ENCODE data around the gene KBTBD4. TPM values are rescaled to one million over a fixed set of nuclear protein-coding genes. Genes with fewer than 3 reads are reported as not detected.

The KBTBD4 gene
- total and polyA plus RNA-seq, 2 of the 13 experiments (the other 11 are each of a cell fraction or from before 2014, with no cell fraction given), result 8.5 to 12.8 TPM

DNA sequence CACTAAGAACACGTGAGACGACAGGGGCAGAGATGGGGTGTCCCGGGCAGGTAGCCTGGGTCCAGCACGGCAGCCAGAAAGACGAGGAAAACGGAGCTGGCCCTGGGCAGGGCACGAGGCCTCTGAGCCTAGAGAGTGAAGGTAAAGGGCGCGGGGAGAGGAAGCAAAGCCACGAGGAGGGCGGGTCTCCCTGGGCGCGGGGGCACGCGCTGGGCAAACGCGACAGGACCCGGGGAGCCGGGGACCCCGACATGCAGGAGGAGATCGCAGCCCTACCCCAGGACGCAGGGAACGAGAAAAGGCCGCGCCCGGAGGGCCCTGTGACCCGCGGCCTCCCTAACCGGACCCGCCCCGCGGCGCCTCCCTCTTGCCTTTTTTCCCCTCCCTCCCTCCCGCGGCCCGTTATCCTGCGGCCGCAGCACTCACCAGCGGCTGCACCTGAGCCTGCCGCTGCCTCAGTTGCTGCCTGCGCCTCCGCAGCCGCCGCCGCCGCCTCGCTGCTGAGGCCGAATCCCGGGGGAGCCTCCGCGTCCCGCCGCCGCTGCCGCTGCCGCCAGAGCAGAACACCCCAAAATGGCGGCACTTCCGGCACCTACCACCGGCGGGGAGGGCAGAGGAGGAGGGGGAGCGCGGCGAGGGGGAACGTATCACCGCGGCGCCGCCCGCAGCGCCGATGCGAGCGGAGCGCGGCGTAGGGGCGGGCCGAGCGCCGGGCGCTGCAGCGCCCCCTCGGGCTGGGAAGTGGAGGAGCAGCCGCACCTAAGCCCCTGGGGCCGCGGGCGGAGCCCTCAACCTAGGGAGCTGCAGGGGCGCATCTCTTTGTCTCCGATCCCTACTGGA lies 26.0 kb downstream of the KBTBD4 start, which contains the start of gene CELF1 (continued):
- TF ChIP-seq MZF1 (CRISPR knock-in tag; IDR thresholded peaks at IDR 0.05; ENCODE audit: borderline replicate concordance) (no peak), XBP1 (CRISPR knock-in tag; IDR thresholded peaks at IDR 0.05) (no peak), HES4 (CRISPR knock-in tag; IDR thresholded peaks at IDR 0.05; ENCODE audit: borderline replicate concordance) (peak; percentile 74), ZNF709 (CRISPR knock-in tag; IDR thresholded peaks at IDR 0.05) (peak; percentile 32; the same call in 1 of the 2 replicates), ZNF674 (CRISPR knock-in tag; IDR thresholded peaks at IDR 0.05; ENCODE audit: low read depth) (no peak), ZNF614 (CRISPR knock-in tag; IDR thresholded peaks at IDR 0.05; ENCODE audit: borderline replicate concordance) (no peak; the same call in 1 of the 2 replicates), KMT2A (CRISPR knock-in tag; IDR thresholded peaks at IDR 0.05) (peak; percentile 77), ZNF253 (CRISPR knock-in tag; IDR thresholded peaks at IDR 0.05; ENCODE audit: borderline replicate concordance) (no peak), ZNF768 (CRISPR knock-in tag; IDR thresholded peaks at IDR 0.05) (peak; percentile 44; the same call in 1 of the 2 replicates), RXRA (CRISPR knock-in tag; IDR thresholded peaks at IDR 0.05) (no peak)
- TF ChIP-seq, protein P1, sequence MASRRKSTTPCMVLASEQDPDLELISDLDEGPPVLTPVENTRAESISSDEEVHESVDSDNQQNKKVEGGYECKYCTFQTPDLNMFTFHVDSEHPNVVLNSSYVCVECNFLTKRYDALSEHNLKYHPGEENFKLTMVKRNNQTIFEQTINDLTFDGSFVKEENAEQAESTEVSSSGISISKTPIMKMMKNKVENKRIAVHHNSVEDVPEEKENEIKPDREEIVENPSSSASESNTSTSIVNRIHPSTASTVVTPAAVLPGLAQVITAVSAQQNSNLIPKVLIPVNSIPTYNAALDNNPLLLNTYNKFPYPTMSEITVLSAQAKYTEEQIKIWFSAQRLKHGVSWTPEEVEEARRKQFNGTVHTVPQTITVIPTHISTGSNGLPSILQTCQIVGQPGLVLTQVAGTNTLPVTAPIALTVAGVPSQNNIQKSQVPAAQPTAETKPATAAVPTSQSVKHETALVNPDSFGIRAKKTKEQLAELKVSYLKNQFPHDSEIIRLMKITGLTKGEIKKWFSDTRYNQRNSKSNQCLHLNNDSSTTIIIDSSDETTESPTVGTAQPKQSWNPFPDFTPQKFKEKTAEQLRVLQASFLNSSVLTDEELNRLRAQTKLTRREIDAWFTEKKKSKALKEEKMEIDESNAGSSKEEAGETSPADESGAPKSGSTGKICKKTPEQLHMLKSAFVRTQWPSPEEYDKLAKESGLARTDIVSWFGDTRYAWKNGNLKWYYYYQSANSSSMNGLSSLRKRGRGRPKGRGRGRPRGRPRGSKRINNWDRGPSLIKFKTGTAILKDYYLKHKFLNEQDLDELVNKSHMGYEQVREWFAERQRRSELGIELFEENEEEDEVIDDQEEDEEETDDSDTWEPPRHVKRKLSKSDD (CRISPR knock-in tag; IDR thresholded peaks at IDR 0.05; ENCODE audit: low read depth), result peak; percentile 89
- TF ChIP-seq, protein P2, sequence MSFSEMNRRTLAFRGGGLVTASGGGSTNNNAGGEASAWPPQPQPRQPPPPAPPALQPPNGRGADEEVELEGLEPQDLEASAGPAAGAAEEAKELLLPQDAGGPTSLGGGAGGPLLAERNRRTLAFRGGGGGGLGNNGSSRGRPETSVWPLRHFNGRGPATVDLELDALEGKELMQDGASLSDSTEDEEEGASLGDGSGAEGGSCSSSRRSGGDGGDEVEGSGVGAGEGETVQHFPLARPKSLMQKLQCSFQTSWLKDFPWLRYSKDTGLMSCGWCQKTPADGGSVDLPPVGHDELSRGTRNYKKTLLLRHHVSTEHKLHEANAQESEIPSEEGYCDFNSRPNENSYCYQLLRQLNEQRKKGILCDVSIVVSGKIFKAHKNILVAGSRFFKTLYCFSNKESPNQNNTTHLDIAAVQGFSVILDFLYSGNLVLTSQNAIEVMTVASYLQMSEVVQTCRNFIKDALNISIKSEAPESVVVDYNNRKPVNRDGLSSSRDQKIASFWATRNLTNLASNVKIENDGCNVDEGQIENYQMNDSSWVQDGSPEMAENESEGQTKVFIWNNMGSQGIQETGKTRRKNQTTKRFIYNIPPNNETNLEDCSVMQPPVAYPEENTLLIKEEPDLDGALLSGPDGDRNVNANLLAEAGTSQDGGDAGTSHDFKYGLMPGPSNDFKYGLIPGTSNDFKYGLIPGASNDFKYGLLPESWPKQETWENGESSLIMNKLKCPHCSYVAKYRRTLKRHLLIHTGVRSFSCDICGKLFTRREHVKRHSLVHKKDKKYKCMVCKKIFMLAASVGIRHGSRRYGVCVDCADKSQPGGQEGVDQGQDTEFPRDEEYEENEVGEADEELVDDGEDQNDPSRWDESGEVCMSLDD (CRISPR knock-in tag; IDR thresholded peaks at IDR 0.05; ENCODE audit: borderline replicate concordance), result no peak
- TF ChIP-seq, protein P3, sequence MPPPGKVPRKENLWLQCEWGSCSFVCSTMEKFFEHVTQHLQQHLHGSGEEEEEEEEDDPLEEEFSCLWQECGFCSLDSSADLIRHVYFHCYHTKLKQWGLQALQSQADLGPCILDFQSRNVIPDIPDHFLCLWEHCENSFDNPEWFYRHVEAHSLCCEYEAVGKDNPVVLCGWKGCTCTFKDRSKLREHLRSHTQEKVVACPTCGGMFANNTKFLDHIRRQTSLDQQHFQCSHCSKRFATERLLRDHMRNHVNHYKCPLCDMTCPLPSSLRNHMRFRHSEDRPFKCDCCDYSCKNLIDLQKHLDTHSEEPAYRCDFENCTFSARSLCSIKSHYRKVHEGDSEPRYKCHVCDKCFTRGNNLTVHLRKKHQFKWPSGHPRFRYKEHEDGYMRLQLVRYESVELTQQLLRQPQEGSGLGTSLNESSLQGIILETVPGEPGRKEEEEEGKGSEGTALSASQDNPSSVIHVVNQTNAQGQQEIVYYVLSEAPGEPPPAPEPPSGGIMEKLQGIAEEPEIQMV (CRISPR knock-in tag; IDR thresholded peaks at IDR 0.05; ENCODE audit: low read depth), result no peak
- TF ChIP-seq, protein P4, sequence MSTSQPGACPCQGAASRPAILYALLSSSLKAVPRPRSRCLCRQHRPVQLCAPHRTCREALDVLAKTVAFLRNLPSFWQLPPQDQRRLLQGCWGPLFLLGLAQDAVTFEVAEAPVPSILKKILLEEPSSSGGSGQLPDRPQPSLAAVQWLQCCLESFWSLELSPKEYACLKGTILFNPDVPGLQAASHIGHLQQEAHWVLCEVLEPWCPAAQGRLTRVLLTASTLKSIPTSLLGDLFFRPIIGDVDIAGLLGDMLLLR (CRISPR knock-in tag; IDR thresholded peaks at IDR 0.05), result 0 out of 2 replicates have a peak, but pooled peaks have one; percentile 19
- TF ChIP-seq, protein P5, sequence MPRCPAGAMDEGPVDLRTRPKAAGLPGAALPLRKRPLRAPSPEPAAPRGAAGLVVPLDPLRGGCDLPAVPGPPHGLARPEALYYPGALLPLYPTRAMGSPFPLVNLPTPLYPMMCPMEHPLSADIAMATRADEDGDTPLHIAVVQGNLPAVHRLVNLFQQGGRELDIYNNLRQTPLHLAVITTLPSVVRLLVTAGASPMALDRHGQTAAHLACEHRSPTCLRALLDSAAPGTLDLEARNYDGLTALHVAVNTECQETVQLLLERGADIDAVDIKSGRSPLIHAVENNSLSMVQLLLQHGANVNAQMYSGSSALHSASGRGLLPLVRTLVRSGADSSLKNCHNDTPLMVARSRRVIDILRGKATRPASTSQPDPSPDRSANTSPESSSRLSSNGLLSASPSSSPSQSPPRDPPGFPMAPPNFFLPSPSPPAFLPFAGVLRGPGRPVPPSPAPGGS (CRISPR knock-in tag; IDR thresholded peaks at IDR 0.05), result 0 out of 2 replicates have a peak, but pooled peaks have one; percentile 7
- TF ChIP-seq, protein P6, sequence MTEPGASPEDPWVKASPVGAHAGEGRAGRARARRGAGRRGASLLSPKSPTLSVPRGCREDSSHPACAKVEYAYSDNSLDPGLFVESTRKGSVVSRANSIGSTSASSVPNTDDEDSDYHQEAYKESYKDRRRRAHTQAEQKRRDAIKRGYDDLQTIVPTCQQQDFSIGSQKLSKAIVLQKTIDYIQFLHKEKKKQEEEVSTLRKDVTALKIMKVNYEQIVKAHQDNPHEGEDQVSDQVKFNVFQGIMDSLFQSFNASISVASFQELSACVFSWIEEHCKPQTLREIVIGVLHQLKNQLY (CRISPR knock-in tag; IDR thresholded peaks at IDR 0.05), result 0 out of 2 replicates have a peak, but pooled peaks have one; percentile 15
- TF ChIP-seq, protein P7, sequence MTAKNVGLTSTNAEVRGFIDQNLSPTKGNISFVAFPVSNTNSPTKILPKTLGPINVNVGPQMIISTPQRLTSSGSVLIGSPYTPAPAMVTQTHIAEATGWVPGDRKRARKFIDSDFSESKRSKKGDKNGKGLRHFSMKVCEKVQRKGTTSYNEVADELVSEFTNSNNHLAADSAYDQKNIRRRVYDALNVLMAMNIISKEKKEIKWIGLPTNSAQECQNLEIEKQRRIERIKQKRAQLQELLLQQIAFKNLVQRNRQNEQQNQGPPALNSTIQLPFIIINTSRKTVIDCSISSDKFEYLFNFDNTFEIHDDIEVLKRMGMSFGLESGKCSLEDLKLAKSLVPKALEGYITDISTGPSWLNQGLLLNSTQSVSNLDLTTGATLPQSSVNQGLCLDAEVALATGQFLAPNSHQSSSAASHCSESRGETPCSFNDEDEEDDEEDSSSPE (CRISPR knock-in tag; IDR thresholded peaks at IDR 0.05), result peak; percentile 64
